Measurements from ENCODE around the gene PLCL1.

- no peak for TF ChIP-seq TEAD4 (CRISPR knock-in tag; IDR thresholded peaks at IDR 0.05)
- TF ChIP-seq CTCF (IDR thresholded peaks at IDR 0.05), result no peak
- TF ChIP-seq SMAD3 (CRISPR knock-in tag; IDR thresholded peaks at IDR 0.05; ENCODE audit: borderline replicate concordance), result no peak
- TF ChIP-seq MLX (CRISPR knock-in tag; IDR thresholded peaks at IDR 0.05), result no peak
- TF ChIP-seq MXD4 (CRISPR knock-in tag; IDR thresholded peaks at IDR 0.05; ENCODE audit: borderline replicate concordance), result no peak
- no peak for TF ChIP-seq CBFB (CRISPR knock-in tag; IDR thresholded peaks at IDR 0.05; ENCODE audit: low read depth)
- no peak for TF ChIP-seq CREB1 (CRISPR knock-in tag; IDR thresholded peaks at IDR 0.05)
- no peak for TF ChIP-seq TP53 (CRISPR knock-in tag; IDR thresholded peaks at IDR 0.05)
- no peak for TF ChIP-seq FOXP1 (CRISPR knock-in tag; IDR thresholded peaks at IDR 0.05; ENCODE audit: borderline replicate concordance)
- no peak for TF ChIP-seq NFYB (CRISPR knock-in tag; conservative IDR thresholded peaks at IDR 0.05; ENCODE audit: low read depth)
- TF ChIP-seq STAT6 (CRISPR knock-in tag; conservative IDR thresholded peaks at IDR 0.05; ENCODE audit: low read depth), result no peak
- no peak for TF ChIP-seq ZNF138 (CRISPR knock-in tag; conservative IDR thresholded peaks at IDR 0.05)
Observed at GRCh38 chr2:197924483-197924882, 120.1 kb downstream of the PLCL1 start.

Data from WTC11 (cell line).